Measurements from ENCODE around the gene COG8. TPM values are rescaled to one million over a fixed set of nuclear protein-coding genes. Genes with fewer than 3 reads are reported as not detected.

The COG8 gene
- total and polyA plus RNA-seq, 2 experiments from 2014 or later, result 21.4 to 79.9 TPM

DNA sequence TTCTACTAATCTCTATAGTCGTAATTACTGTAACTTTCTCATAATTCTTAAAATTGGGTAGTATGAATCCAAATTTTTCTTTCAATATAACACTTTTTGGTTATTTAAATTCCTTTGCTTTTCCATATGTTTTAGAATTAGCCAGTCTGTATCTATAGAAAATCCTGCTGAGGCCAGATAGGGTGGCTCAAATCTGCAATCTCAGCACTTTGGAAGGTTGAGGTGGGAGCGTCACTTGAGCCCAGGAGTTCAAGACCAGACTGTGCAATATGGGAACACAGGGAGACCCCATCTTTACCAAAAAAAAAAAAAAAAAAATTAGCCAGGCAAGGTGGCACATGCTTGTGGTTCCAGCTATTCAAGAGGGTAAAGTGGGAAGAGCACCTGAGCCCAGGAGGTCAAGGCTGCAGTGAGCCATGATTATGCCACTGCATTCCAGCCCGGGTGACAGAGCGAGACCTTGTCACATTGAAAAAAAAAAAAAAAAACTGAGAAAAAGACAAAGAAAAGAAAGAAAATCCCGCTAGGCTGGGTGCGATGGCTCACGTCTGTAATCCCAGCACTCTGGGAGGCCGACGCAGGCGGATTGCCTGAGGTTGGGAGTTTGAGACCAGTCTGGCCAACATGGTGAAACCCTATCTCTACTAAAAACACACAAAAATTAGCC, 37.2 kb upstream of the COG8 start:
- H3K27me3 Mint-ChIP-seq (ENCODE audit: insufficient read depth, low read depth, poor library complexity), result peaks cover 2% of the 10 kb centered on the region
- Histone ChIP-seq H3K27me3 (ENCODE audit: insufficient read depth) (no peaks in the 10 kb centered on the region), H3K4me1 (ENCODE audit: insufficient read depth) (no peaks in the 10 kb centered on the region), H3K36me3 (ENCODE audit: insufficient read depth) (peaks cover 34% of the 10 kb centered on the region), H3F3A (replicated peaks; ENCODE audit: low read depth) (no peaks in the 10 kb centered on the region), H3K27ac (ENCODE audit: low read depth) (no peak overlapping the region), H3K79me2 (replicated peaks; ENCODE audit: insufficient read depth) (peaks cover 9% of the 10 kb centered on the region), H3K4me2 (no peak overlapping the region), H2AFZ (no peak overlapping the region), H3K4me3 (no peak overlapping the region), H3K9me2 (ENCODE audit: insufficient read depth) (no peaks in the 10 kb centered on the region), H4K20me1 (replicated peaks; ENCODE audit: insufficient read depth) (peaks cover 14% of the 10 kb centered on the region)
- no peaks in the 10 kb centered on the region for H3K4me1 Mint-ChIP-seq
- DNase-seq (ENCODE audit: low spot score) (no peak), ATAC-seq (no peak)
- TF ChIP-seq ZNF462 (CRISPR knock-in tag; IDR thresholded peaks at IDR 0.05) (no peak), POLR2AphosphoS5 (IDR thresholded peaks at IDR 0.05; ENCODE audit: low read depth) (no peak), REST (IDR thresholded peaks at IDR 0.05; ENCODE audit: unreplicated experiment) (no peak), JUNB (IDR thresholded peaks at IDR 0.05; ENCODE audit: unreplicated experiment) (no peak), EZH2 (IDR thresholded peaks at IDR 0.05; ENCODE audit: low read depth, unreplicated experiment) (no peak), EZH2phosphoT487 (IDR thresholded peaks at IDR 0.05; ENCODE audit: unreplicated experiment) (no peak), ZNF331 (CRISPR knock-in tag; IDR thresholded peaks at IDR 0.05; ENCODE audit: low read depth) (no peak), ZNF114 (CRISPR knock-in tag; IDR thresholded peaks at IDR 0.05) (no peak), CREB1 (CRISPR knock-in tag; IDR thresholded peaks at IDR 0.05; ENCODE audit: low read depth) (no peak), NANOG (IDR thresholded peaks at IDR 0.05; ENCODE audit: borderline replicate concordance) (no peak), ETS1 (IDR thresholded peaks at IDR 0.05) (no peak), STAT1 (IDR thresholded peaks at IDR 0.05; ENCODE audit: unreplicated experiment) (no peak)
- TF ChIP-seq, protein P1, sequence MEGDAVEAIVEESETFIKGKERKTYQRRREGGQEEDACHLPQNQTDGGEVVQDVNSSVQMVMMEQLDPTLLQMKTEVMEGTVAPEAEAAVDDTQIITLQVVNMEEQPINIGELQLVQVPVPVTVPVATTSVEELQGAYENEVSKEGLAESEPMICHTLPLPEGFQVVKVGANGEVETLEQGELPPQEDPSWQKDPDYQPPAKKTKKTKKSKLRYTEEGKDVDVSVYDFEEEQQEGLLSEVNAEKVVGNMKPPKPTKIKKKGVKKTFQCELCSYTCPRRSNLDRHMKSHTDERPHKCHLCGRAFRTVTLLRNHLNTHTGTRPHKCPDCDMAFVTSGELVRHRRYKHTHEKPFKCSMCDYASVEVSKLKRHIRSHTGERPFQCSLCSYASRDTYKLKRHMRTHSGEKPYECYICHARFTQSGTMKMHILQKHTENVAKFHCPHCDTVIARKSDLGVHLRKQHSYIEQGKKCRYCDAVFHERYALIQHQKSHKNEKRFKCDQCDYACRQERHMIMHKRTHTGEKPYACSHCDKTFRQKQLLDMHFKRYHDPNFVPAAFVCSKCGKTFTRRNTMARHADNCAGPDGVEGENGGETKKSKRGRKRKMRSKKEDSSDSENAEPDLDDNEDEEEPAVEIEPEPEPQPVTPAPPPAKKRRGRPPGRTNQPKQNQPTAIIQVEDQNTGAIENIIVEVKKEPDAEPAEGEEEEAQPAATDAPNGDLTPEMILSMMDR (conservative IDR thresholded peaks at IDR 0.05; ENCODE audit: low read depth in 2 of 2), result no peak
- H3K36me3 Mint-ChIP-seq (ENCODE audit: low read depth), result peaks cover 42% of the 10 kb centered on the region; the same call in 2 of the 3 replicates
- H3K4me3 Mint-ChIP-seq, result no peak overlapping the region
- H3K27ac Mint-ChIP-seq, result no peak overlapping the region
- no peaks in the 10 kb centered on the region for H3K9me3 Mint-ChIP-seq

All from GM23338 (cell line).